Left ventricle myocardium inferior (tissue), 1 donor: Measurements from ENCODE around the gene GREM2. TPM values are rescaled to one million over a fixed set of nuclear protein-coding genes. Genes with fewer than 3 reads are reported as not detected.

ENCODE experiments used
- DNase-seq: peaks from one replicate; pipeline ENCODE4 v3.0.0-alpha.2; 2020
- H3K27ac ChIP-seq: fragments of 200-600 bp; replicated peaks from 2 replicates; pipeline ENCODE4 v1.8.0; 2021
- H3K27me3 ChIP-seq: fragments of 200-600 bp; 2 replicates; pipeline ENCODE4 v1.8.0; 2021; ENCODE audit warnings: low read depth
- H3K36me3 ChIP-seq: fragments of 200-600 bp; 2 replicates; pipeline ENCODE4 v1.8.0; 2021
- H3K4me1 ChIP-seq: fragments of 200-600 bp; 2 replicates; pipeline ENCODE4 v1.8.0; 2021
- H3K4me3 ChIP-seq: fragments of 200-600 bp; 2 replicates; pipeline ENCODE4 v1.8.0; 2021; ENCODE audit warnings: mild to moderate bottlenecking, moderate library complexity
- H3K9me3 ChIP-seq: fragments of 200-600 bp; replicated peaks from 2 replicates; pipeline ENCODE4 v1.8.0; 2021
- intact Hi-C: fragments of 100-400 bp; cut with micrococcal nuclease; formaldehyde crosslinking; loops from one replicate; pipeline ENCODE4 v1.11.0; 2022
- total RNA-seq: library from RNA; stranded (reverse); fragmentation: NEBNext Ultra II Directional; extraction: Animal tissue kit (Norgen Biotek cat#: 25700); gene quantifications from one replicate; pipeline ENCODE4 v1.2.1, GENCODE V29; 2021
- TF ChIP-seq, protein P1 (sequence below): fragments of 200-600 bp; IDR thresholded peaks from 2 replicates; pipeline ENCODE4 v1.8.0; 2021; ENCODE audit warnings: antibody characterized with exemption, mild to moderate bottlenecking, borderline replicate concordance
- donor health status: DM: no; HTN: yes; CAD: no; lungs with severe emphysema.

Gene GREM2
- total RNA-seq, 1 donor from 2014 or later, result not detected

DNA sequence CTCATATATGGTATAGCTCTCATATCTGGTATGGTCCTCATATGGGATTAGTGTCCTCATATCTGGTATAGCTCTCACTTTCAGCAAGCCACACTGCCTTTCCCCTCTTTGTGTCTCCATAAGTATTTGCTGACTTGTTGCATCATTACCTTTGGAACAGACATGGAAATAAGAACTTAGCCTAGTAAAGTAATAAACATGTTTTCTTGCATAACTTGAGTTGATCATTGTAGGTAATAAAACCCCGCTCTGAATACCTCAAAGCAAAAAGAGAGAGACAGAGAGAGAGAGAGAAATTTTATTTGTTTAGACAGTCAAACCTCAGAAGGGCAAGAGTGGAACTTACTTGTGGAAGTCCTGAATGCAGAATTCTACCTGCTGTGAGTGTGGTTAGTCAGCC, 170.3 kb downstream of the GREM2 start:
- no peaks in the 10 kb centered on the region for H3K9me3 ChIP-seq
- intact Hi-C loops, result no loop called here
- TF ChIP-seq, protein P1, sequence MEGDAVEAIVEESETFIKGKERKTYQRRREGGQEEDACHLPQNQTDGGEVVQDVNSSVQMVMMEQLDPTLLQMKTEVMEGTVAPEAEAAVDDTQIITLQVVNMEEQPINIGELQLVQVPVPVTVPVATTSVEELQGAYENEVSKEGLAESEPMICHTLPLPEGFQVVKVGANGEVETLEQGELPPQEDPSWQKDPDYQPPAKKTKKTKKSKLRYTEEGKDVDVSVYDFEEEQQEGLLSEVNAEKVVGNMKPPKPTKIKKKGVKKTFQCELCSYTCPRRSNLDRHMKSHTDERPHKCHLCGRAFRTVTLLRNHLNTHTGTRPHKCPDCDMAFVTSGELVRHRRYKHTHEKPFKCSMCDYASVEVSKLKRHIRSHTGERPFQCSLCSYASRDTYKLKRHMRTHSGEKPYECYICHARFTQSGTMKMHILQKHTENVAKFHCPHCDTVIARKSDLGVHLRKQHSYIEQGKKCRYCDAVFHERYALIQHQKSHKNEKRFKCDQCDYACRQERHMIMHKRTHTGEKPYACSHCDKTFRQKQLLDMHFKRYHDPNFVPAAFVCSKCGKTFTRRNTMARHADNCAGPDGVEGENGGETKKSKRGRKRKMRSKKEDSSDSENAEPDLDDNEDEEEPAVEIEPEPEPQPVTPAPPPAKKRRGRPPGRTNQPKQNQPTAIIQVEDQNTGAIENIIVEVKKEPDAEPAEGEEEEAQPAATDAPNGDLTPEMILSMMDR, result no peak

More for the DNA sequence above, 170.3 kb downstream of the GREM2 start:
- no peak overlapping the region for H3K27ac ChIP-seq
- no peaks in the 10 kb centered on the region for H3K36me3 ChIP-seq
- no peaks in the 10 kb centered on the region for H3K4me1 ChIP-seq
- DNase-seq, result no peak
- H3K27me3 ChIP-seq, result no peaks in the 10 kb centered on the region
- H3K4me3 ChIP-seq, result no peak overlapping the region
